Activated naive CD4-positive, alpha-beta T cell treated with anti-CD3 and anti-CD28 coated beads, Interleukin-2, amount 50 U/mL, for 72 hours (primary cell): ENCODE data around the gene ANXA3. TPM values are rescaled to one million over a fixed set of nuclear protein-coding genes. Genes with fewer than 3 reads are reported as not detected.

Source experiments
- ATAC-seq, 2 donors: fragments of 150-1000 bp; cut with Tn5 transposase; 2 replicates each; pipeline ENCODE4 v1.10.0; 2021; ENCODE audit warnings: mild to moderate bottlenecking in 2 of 2, moderate library complexity in 2 of 2
- DNase-seq, 2 donors: peaks; one replicate each; pipeline ENCODE4 v3.0.0; 2021 to 2022; ENCODE audit warnings: low spot score in 2 of 2
- H3K27ac Mint-ChIP-seq, 2 donors: one replicate each; pipeline ENCODE4 v1.8.0; 2022; ENCODE audit warnings: mild to moderate bottlenecking in 2 of 2, mixed read lengths in 2 of 2
- H3K36me3 Mint-ChIP-seq, 2 donors: one replicate each; pipeline ENCODE4 v1.8.0; 2022; ENCODE audit warnings: mixed read lengths in 2 of 2
- H3K9me3 Mint-ChIP-seq, 2 donors: one replicate each; pipeline ENCODE4 v1.8.0; 2022; ENCODE audit warnings: mixed read lengths in 2 of 2
- total RNA-seq, 2 donors: library from RNA; stranded (reverse); gene quantifications; one replicate each; pipeline ENCODE4 v1.2.3, GENCODE V29; 2022

Gene ANXA3
- total RNA-seq, 2 donors from 2014 or later = 6.9 TPM; not detected in 1

DNA sequence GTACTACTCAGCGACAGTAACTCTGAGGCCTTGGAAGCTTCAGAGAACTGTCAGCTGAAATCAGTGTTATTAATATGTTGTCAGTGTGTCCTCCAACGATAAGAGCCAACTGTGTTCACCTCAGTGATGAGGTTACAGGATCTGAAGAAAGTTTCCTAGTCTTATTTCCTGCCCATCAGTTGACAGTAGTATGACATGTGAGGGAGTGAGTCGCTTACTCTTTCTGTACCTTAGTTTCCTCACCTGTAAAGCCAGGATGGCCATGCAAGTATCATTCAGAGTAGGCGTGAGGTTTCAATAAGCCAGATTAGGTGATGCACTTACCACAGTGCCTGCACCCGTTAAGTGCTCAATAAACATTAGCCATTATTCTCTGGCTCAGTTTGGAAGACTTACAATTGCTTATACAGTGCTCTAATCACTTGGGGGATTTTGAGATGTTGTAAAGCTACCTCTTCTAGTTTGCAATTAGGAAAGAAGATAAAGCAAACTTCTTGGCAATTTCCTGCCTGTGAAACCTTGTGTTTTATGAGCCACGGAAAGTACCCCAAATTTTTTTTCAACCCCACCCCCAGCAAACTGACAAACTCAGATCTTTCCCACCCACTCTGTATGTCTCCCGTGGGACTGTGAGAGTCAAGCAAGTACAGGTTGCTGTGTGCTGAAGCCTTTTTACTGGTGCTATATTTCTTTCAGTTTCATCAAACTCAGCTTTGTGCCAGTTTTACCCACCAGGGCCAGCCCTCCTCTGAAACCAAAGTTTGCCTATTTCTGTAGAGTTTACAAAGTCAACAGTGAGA is 62.2 kb downstream of the ANXA3 start:
- ATAC-seq (peak; percentile 51 to 72), DNase-seq (no peak)
- Mint-ChIP-seq H3K27ac (no peak overlapping the region), H3K9me3 (no peaks in the 10 kb centered on the region), H3K36me3 (no peaks in the 10 kb centered on the region)

- H3K27ac Mint-ChIP-seq = no peak overlapping the region
- ATAC-seq (no peak), DNase-seq (no peak)
- no peaks in the 10 kb centered on the region for H3K9me3 Mint-ChIP-seq
- no peaks in the 10 kb centered on the region for H3K36me3 Mint-ChIP-seq
Observed at GRCh38 chr4:78616046-78616498, 64.5 kb downstream of the ANXA3 start.

GRCh38 chr4:78618436-78618835 is 66.9 kb downstream of the ANXA3 start:
- DNase-seq = no peak
- no peak overlapping the region for H3K27ac Mint-ChIP-seq
- no peaks in the 10 kb centered on the region for H3K36me3 Mint-ChIP-seq
- ATAC-seq = no peak
- no peaks in the 10 kb centered on the region for H3K9me3 Mint-ChIP-seq

DNA sequence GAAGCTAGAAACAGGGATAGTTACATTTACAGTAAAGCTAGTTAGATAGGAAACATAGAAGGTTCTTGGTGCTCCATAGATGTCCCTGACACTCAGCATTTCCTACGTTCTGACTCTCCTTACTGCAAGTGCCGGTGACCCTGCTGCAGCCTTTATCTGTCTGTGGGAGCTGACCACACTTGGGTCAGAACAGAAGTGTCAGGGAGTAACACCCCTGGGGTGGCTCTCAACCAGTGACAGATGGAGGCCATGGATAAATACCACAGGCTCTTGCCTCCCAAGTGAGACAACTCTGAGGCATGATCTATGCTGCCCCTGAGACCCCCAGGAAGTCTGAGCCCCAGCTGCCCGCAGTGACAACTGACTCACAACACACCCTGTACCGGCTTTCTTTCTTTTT is 69.8 kb downstream of the ANXA3 start:
- ATAC-seq (no peak), DNase-seq (no peak)
- Mint-ChIP-seq H3K27ac (no peak overlapping the region), H3K9me3 (no peaks in the 10 kb centered on the region), H3K36me3 (no peaks in the 10 kb centered on the region)

DNA sequence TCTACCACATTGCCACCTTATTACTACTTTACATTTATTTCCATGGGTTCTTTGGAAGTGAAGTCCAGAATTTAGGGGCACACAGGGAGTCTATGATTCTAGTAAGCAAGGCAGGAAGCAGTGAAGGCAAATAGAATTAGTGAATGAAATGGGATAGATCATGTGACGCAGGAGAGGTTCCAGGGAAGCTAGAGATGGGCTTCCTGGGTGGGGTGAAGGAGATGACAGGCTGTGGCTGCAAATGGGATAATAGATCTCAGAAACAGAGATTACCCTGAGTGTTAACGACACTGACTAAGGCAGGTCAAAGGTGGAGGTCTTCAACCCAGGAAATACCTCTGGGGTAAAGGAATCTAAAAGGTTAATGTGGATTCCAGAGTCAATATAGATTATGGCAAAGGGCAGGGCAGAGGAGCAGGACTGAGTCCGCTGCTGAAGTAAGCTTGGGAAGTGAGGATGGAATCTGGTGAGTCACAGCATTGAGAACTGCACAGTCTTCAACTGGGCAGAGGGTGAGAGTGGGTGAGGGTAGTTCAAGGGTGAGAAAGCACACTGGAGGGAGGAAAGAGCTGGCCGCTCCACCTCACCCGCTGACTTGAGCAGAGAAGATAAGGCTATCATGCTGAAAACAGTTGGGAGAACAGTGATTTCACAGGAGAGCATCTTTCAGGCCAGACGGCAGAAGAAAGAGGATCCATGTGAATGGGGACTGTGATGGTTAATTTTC is 70.8 kb downstream of the ANXA3 start:
- no peak overlapping the region for H3K27ac Mint-ChIP-seq
- H3K36me3 Mint-ChIP-seq = no peaks in the 10 kb centered on the region
- DNase-seq (no peak), ATAC-seq (no peak)
- H3K9me3 Mint-ChIP-seq = no peaks in the 10 kb centered on the region

DNA sequence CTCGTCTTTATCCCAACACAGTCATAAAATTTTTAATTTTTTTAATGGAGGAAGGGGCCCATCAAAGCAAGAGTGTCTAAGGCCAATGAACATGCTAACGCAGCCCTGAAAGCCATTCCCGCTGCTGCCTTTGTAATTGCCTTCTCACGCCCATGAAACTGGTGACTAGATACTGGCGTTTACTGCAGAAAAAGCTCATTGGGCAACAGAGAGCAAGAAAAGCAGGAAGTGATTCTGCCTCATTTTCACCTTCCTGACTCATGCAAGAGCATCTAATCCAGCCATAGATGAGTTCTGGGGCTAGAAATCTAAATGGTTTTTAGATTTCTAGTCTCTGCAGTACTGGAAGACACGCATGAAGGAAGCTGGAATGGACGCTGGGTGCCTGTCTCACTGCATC is 72.5 kb downstream of the ANXA3 start:
- Mint-ChIP-seq H3K9me3 (peaks cover 0 to 3% of the 10 kb centered on the region in 2 donors), H3K36me3 (no peaks in the 10 kb centered on the region), H3K27ac (no peak overlapping the region)
- ATAC-seq (no peak), DNase-seq (no peak)

GRCh38 chr4:78625073-78625472 is 73.5 kb downstream of the ANXA3 start:
- Mint-ChIP-seq H3K27ac (no peak overlapping the region), H3K36me3 (no peaks in the 10 kb centered on the region), H3K9me3 (peaks cover 0 to 5% of the 10 kb centered on the region in 2 donors)
- ATAC-seq = no peak
- DNase-seq = no peak

DNA sequence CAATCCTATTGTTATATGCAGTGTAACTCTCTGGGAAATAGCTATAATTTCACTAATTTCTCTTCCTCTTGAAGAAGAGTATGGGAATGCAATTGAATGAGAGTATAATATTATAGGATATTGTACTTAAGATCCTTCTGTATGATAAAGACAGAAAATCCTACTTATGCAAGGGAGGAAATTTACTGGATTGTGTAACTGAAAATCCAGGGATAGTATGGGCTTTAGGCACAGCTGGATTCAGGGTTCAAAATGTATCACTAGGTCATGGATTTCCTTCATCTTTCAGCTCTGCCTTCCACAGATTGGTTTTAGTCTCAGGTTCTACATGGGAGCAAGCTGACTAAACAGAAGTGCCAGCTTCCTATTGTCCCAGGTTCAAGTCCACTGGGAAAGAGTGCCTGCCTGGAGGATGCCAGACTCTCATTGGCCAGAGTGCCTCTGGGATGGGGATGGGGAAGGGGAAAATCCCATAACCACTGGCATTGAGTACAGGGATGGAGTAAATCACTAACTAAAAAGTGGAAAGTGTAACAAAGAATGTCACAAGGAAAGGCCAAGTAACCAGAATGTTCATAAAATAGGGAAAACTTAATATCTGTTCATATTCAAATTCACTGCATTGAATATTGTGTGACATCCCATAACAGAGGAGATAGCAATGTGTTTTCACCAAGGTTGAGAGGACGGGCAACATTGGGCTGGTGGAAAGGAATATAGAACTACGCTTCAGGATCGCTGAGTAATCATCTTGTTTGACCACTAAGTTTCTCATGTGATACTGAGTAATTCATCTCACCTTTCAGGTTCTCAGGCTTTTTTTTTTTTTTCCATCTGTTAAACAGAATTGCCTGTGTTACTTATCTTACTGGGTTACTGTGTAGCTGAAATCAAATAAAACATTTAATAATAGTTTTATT is 75.7 kb downstream of the ANXA3 start:
- no peak for DNase-seq
- peaks cover 0 to 5% of the 10 kb centered on the region in 2 donors for H3K9me3 Mint-ChIP-seq
- ATAC-seq = peak in 1 of 2 donors; percentile 62
- no peak overlapping the region for H3K27ac Mint-ChIP-seq
- no peaks in the 10 kb centered on the region for H3K36me3 Mint-ChIP-seq

DNA sequence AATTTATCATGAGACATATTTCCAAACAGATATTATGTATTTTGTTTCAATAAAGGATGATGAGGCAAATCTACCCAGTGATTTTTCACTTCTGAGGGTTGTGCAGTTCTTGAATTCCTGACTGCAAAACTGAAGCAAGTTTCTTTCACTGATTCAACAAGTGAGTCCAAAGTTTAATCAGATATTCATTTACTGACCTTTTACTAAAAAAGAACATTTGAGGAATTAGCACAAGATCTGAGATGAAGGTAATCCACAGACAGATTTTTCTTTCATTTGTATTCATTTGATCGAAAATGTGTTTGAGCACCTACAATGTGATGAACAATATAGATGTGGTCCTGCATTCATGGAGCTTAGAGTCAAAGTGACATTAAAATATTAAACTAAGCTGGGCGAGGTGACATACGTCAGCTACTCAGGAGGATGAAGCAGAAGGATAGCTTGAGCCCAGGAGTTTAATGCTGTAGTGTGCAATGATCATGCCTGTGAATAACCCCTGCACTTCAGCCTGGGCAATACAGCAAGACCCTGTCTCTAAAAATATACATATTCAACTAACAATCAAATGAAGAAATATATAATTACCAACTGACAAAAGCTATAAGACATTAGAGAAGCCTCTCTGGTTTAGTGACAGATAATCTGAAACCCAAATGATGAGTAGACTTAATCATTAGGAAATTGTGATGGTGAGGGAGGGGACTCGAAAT is 76.6 kb downstream of the ANXA3 start:
- DNase-seq (no peak), ATAC-seq (no peak)
- no peak overlapping the region for H3K27ac Mint-ChIP-seq
- H3K36me3 Mint-ChIP-seq = no peaks in the 10 kb centered on the region
- H3K9me3 Mint-ChIP-seq = peaks cover 0 to 5% of the 10 kb centered on the region in 2 donors

DNA sequence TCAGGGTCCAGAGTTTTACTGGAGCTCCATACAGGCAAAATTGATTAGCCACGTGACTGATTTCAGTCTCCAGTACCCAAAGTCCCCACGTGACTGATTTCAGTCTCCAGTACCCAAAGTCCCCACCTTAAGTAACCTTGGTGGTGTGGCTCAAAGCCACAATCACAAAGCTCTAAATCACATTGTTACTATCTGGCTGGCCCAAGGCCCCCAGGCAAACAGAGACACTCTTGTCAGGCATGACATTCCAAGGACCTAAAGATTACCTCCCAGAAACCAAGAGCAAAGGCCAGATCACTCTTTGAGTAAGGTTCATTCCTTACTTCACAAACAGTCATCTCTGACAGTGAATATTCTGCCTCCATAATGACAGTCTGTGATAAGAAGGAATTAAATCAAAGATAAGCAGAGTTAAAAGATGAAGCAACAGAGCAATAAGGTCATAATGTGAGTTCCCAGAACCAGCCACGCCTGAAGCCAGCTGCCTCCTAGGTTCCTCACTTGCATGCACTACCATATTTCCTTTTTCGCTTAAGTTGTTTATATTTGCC is 78.5 kb downstream of the ANXA3 start:
- Mint-ChIP-seq H3K9me3 (peaks cover 0 to 5% of the 10 kb centered on the region in 2 donors), H3K36me3 (no peaks in the 10 kb centered on the region), H3K27ac (no peak overlapping the region)
- ATAC-seq (no peak), DNase-seq (no peak)

DNA sequence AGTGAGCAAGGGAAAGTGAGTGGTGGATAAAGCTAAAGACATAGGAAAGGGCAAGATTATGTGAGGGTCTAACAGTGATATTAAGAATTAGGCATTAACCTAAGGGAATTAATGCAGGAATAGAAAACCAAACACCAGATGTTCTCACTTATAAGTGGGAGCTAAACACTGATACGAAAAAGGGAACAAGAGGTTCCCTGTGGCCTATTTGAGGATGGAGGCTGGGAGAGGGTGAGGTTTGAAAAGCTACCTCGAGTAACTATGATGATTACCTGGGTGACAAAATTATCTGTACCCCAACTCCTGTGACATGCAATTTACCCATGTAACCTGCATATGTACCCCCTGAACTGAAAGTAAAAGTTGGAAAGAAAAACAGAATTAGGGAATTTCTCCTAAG is 79.0 kb downstream of the ANXA3 start:
- H3K36me3 Mint-ChIP-seq = no peaks in the 10 kb centered on the region
- H3K9me3 Mint-ChIP-seq = peaks cover 0 to 5% of the 10 kb centered on the region in 2 donors
- H3K27ac Mint-ChIP-seq = no peak overlapping the region
- ATAC-seq (no peak), DNase-seq (no peak)

DNA sequence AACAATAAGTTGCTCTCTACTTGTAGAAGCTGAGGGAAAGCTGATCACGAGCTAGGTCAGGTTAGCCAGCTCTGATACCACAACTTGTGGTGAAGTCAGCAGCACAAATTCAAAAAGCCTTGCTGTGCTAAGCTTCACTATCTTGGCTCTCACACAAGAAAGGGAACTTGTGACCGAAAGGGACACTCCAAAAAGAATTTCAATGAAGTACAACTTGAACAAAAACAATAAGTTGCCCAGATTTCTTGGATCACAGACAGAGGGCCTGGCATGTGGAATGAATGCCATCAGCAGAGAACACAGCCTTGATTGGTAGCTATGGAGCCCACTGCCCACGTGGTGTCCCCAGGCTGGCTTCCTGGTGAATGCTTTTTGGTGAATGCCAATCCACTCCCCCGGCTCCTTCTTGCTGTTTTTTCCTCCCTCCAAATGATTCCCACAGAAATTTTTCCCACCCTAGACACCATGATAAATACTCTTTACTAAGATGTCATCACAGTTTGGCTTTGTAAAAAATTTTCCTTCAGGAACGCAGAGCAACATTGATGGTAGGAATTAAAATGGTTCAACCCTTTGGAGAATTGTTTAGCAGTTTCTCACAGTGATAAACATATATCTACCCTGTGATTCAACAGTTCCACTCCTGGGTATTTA is 82.6 kb downstream of the ANXA3 start:
- H3K27ac Mint-ChIP-seq = no peak overlapping the region
- no peak for DNase-seq
- H3K36me3 Mint-ChIP-seq = no peaks in the 10 kb centered on the region
- peaks cover 0 to 2% of the 10 kb centered on the region in 2 donors for H3K9me3 Mint-ChIP-seq
- no peak for ATAC-seq

GRCh38 chr4:78638337-78639172 is 87.0 kb downstream of the ANXA3 start:
- peak in 1 of 2 donors; percentile 69 for ATAC-seq
- Mint-ChIP-seq H3K27ac (peak overlapping the region; percentile 0 to 65), H3K9me3 (no peaks in the 10 kb centered on the region), H3K36me3 (no peaks in the 10 kb centered on the region)
- no peak for DNase-seq

GRCh38 chr4:78640714-78641113 is 89.1 kb downstream of the ANXA3 start:
- no peak overlapping the region for H3K27ac Mint-ChIP-seq
- no peak for ATAC-seq
- no peaks in the 10 kb centered on the region for H3K36me3 Mint-ChIP-seq
- no peaks in the 10 kb centered on the region for H3K9me3 Mint-ChIP-seq
- no peak for DNase-seq

GRCh38 chr4:78642934-78643333 is 91.4 kb downstream of the ANXA3 start:
- DNase-seq (no peak), ATAC-seq (no peak)
- H3K36me3 Mint-ChIP-seq = no peaks in the 10 kb centered on the region
- no peaks in the 10 kb centered on the region for H3K9me3 Mint-ChIP-seq
- H3K27ac Mint-ChIP-seq = no peak overlapping the region
